ENCODE results near the gene RNU11. TPM values are rescaled to one million over a fixed set of nuclear protein-coding genes. Genes with fewer than 3 reads are reported as not detected.
A peak's percentile ranks its signal among the peaks of the same experiment; 100 is the strongest.

RNU11 gene
- total RNA-seq: not detected

DNA sequence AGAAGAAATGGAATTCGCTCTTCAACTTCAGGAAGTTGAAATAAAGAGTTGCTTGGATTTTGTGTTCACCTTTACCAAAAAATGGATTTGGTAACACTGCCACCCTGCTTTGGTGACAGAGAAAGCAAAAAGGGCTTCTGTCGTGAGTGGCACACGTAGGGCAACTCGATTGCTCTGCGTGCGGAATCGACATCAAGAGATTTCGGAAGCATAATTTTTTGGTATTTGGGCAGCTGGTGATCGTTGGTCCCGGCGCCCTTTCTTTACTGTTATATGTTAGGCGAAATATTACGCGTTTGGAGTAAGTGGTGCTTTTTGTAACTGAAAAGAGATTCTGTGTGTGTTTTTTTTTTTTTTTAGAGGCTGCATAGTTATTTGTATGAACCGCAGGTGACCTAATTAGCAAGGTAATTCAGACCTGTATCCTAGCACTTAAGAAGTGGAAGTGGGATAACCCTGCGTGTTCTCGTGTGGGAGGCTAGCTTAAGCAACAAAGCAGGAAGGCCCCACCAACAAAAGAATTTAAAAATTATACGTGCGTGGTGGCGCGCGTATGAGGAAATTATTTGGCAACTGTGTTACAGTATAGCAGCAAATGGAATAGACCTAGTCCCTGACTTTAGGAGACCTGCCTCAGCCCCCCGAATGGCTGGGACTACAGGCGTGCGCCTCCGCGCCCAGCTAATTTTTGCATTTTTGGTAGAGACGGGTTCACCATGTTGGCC, at the start of gene RNU11:
Gene RNU11 (plus strand): TSS at position 127 of the 725 bp plus-strand sequence.
- peaks cover 34% of the 10 kb centered on the region for H3K4me1 Mint-ChIP-seq
- no peaks in the 10 kb centered on the region for H3K27me3 Mint-ChIP-seq
- POLR2A ChIA-PET: interaction anchor here (0.5 to 2.8 kb wide), 60 partner anchors 8 to 1123 kb away, joined by 3 to 96 read pairs (median 5); partner anchors contain the start of genes ATP5IF1, EPB41, FAM76A and GMEB1
- intact Hi-C loops (cut with DNase I, micrococcal nuclease): loop anchor here (1.0 to 10.0 kb wide), 12 partner anchors 20 to 816 kb away; partner anchors contain the start of genes GMEB1 (in 2 of the 2), YTHDF2 (in 2 of the 2), EYA3 (in 1 of the 2) and PPP1R8 (in 1 of the 2)
- H3K36me3 Mint-ChIP-seq (ENCODE audit: low read depth): peaks cover 4% of the 10 kb centered on the region
- H3K9me3 Mint-ChIP-seq (ENCODE audit: low read depth): no peaks in the 10 kb centered on the region
- ATAC-seq (peak; percentile 83), DNase-seq (peak; percentile 93)
- peak within 1 kb of the TSS; percentile 83 for H3K4me3 Mint-ChIP-seq
- H3K27ac Mint-ChIP-seq: peak within 1 kb of the TSS; percentile 100
- CTCF ChIA-PET: interaction anchor here (0.6 to 1.2 kb wide), 5 partner anchors 20 to 402 kb away, joined by 3 to 5 read pairs (median 3); partner anchors contain the start of gene GMEB1

DNA sequence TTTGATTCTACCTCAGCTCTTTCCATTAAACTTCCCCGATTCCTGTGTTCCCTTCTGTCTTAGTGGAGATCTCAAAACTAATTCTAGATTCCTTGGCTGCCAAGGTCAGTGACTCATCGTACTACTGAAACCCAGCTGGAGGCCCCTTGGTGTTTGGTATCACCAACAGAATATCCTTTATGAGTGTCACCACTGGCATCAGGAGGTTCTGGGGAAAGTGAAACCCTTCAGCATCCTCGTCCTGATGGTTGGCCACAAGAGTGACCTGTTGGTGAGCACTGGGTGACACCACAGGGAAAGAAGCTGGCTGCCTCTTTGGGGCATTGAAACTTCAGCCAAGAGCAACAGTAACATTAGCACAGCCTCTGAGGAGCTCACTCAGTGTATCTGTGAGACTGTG, 46.7 kb upstream of the RNU11 start:
- H3K27ac Mint-ChIP-seq: peak overlapping the region; percentile 7
- intact Hi-C loops (cut with DNase I, micrococcal nuclease): loop anchor here (2.0 kb wide), 2 partner anchors 83 to 191 kb away; no protein-coding TSS in a partner anchor
- H3K4me1 Mint-ChIP-seq: peaks cover 13% of the 10 kb centered on the region
- DNase-seq: peak; percentile 55
- peaks cover 18% of the 10 kb centered on the region for H3K36me3 Mint-ChIP-seq (ENCODE audit: low read depth)
- no peak overlapping the region for H3K4me3 Mint-ChIP-seq
- no peaks in the 10 kb centered on the region for H3K9me3 Mint-ChIP-seq (ENCODE audit: low read depth)
- POLR2A ChIA-PET: interaction anchor here (0.6 to 1.9 kb wide), 4 partner anchors 19 to 95 kb away, joined by 3 to 8 read pairs (median 5); no protein-coding TSS in a partner anchor
- H3K27me3 Mint-ChIP-seq: no peaks in the 10 kb centered on the region
- CTCF ChIA-PET: no interaction called here
- ATAC-seq: peak; percentile 82

DNA sequence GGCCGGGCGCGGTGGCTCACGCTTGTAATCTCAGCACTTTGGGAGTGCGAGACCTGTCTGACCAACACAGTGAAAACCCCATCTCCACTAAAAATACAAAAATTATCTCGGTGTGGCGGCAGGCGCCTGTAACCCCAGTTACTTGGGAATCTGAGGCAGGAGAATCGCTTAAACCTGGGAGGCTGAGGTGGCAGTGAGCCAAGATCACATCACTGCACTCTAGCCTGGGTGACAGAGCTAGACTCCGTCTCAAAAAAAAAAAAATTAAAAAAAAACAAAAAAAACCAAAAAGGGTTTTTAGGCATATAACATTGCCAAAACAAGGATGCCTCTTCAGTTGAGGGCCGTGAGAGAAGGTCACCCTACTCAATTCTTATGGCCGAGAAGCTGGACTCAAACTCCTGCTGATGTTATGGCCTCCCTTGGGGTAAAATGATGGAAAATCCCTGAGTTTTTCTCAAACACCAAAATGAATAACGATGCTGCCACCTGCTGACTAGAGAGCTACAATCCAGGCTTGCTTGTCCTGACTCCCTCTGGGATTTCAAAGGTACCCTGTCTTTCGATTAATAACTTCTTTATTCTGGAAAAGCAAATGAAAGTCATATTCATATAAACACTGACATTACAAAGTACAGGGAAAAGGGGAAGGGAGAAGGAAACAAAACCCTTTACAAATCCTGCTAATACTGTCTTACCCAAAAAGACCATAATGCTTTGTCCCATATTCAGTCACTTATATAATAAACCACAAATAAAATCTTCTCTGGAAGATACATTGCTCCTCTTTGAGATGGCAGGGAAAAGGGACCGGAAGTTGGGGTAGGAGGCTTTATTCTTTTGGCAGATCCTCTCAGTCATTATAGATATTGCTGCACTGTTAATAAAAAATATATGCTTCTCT, 45.6 kb upstream of the RNU11 start:
- peak; percentile 60 for DNase-seq
- intact Hi-C loops (cut with DNase I, micrococcal nuclease): loop anchor here (1.0 to 2.0 kb wide), 4 partner anchors 84 to 243 kb away; no protein-coding TSS in a partner anchor
- ChIA-PET POLR2A (interaction anchor here (0.9 to 1.9 kb wide), 3 partner anchors 21 to 91 kb away, joined by 4 to 9 read pairs (median 6); partner anchors contain the start of gene RNU11), CTCF (interaction anchor here (0.6 to 2.3 kb wide), 14 partner anchors 10 to 355 kb away, joined by 3 to 10 read pairs (median 3); partner anchors contain the start of gene RAB42)
- peaks cover 18% of the 10 kb centered on the region for H3K36me3 Mint-ChIP-seq (ENCODE audit: low read depth)
- H3K9me3 Mint-ChIP-seq (ENCODE audit: low read depth): no peaks in the 10 kb centered on the region
- H3K4me1 Mint-ChIP-seq: peaks cover 13% of the 10 kb centered on the region
- H3K27ac Mint-ChIP-seq: no peak overlapping the region
- ATAC-seq: no peak
- H3K4me3 Mint-ChIP-seq: no peak overlapping the region
- H3K27me3 Mint-ChIP-seq: no peaks in the 10 kb centered on the region

DNA sequence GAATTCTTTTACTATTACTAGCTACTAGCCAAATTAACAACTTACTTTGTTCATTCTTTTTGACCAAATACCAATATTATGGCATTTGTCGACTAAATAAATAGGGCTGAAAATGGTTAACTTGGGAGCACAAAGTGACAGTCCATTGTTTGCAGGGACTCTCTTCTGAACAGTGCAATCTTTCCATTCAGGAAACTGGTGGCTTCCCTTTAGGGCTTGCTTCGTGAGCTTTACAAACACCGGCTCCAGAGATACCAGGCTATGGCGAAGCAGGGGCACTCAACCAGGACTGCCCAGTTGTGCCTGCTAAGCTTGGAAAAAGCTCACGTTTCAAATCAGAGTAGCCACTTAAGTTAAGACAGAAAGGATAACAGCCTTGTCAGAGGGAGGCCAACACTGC, 44.0 kb upstream of the RNU11 start:
- intact Hi-C loops (cut with DNase I, micrococcal nuclease): no loop called here
- no peak for DNase-seq
- no peak for ATAC-seq
- H3K9me3 Mint-ChIP-seq (ENCODE audit: low read depth): no peaks in the 10 kb centered on the region
- no peak overlapping the region for H3K27ac Mint-ChIP-seq
- H3K27me3 Mint-ChIP-seq: no peaks in the 10 kb centered on the region
- ChIA-PET CTCF (interaction anchor here (0.6 to 2.3 kb wide), 4 partner anchors 21 to 240 kb away, joined by 3 to 10 read pairs (median 4); partner anchors contain the start of gene TRNAU1AP), POLR2A (interaction anchor here (1.0 to 1.2 kb wide), 2 partner anchors 23 to 44 kb away, joined by 3 to 9 read pairs; partner anchors contain the start of gene RNU11)
- H3K36me3 Mint-ChIP-seq (ENCODE audit: low read depth): peaks cover 20% of the 10 kb centered on the region
- H3K4me3 Mint-ChIP-seq: no peak overlapping the region
- H3K4me1 Mint-ChIP-seq: peaks cover 10% of the 10 kb centered on the region

DNA sequence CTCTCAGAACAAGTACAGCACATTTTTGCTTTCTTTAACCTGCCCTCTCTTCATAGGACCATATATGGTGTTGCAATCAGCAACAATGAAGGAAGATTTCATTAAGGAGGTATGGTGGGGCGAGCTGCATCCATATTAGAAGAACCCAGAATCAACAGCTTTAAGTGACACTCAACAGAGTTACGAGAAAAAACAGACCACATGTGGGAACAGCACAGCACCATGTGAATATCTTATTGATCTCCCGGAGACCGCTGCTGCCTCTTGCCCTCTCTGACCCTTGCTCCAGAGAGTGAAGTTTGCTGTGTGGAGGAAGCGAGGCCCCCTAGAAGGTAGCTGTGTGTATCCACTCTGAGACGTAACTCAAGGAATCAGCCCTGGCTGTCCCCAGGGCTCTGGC, 43.4 kb upstream of the RNU11 start:
- ATAC-seq (no peak), DNase-seq (no peak)
- ChIA-PET CTCF (interaction anchor here (1.1 kb wide), 1 partner anchor 240 kb away, joined by 3 read pairs; no protein-coding TSS in a partner anchor), POLR2A (interaction anchor here (1.0 kb wide), 1 partner anchor 23 kb away, joined by 3 read pairs; no protein-coding TSS in a partner anchor)
- Mint-ChIP-seq H3K36me3 (ENCODE audit: low read depth) (peaks cover 21% of the 10 kb centered on the region), H3K27me3 (no peaks in the 10 kb centered on the region), H3K4me3 (no peak overlapping the region), H3K9me3 (ENCODE audit: low read depth) (no peaks in the 10 kb centered on the region), H3K4me1 (peaks cover 10% of the 10 kb centered on the region), H3K27ac (no peak overlapping the region)
- intact Hi-C loops (cut with DNase I, micrococcal nuclease): no loop called here

DNA sequence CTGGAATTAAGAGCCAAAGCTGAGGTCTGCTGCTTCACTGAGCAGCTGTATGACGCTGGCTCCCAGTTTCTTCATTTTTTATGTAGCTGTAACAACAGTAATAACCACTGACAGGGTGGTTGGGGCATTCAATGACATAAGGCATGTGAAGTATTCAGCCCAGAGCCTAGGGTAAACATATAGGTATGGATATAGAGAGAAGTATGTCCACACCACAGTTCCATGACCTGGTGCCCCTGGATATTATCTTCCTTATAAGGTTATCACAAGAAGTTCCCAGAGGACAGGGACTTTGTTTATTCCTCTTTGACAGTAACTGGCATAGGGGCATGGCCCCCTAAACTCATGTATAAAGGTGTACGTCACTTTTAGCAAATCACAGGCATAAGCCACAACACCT, 41.6 kb upstream of the RNU11 start:
- Mint-ChIP-seq H3K4me1 (peaks cover 5% of the 10 kb centered on the region), H3K27ac (no peak overlapping the region), H3K36me3 (ENCODE audit: low read depth) (peaks cover 21% of the 10 kb centered on the region), H3K9me3 (ENCODE audit: low read depth) (no peaks in the 10 kb centered on the region), H3K4me3 (no peak overlapping the region), H3K27me3 (no peaks in the 10 kb centered on the region)
- POLR2A ChIA-PET: interaction anchor here (0.5 to 0.7 kb wide), 2 partner anchors 118 to 258 kb away, joined by 3 to 4 read pairs; no protein-coding TSS in a partner anchor
- DNase-seq (no peak), ATAC-seq (no peak)
- intact Hi-C loops (cut with DNase I, micrococcal nuclease): no loop called here
- CTCF ChIA-PET: interaction anchor here (0.8 kb wide), 1 partner anchor 88 kb away, joined by 3 read pairs; no protein-coding TSS in a partner anchor

DNA sequence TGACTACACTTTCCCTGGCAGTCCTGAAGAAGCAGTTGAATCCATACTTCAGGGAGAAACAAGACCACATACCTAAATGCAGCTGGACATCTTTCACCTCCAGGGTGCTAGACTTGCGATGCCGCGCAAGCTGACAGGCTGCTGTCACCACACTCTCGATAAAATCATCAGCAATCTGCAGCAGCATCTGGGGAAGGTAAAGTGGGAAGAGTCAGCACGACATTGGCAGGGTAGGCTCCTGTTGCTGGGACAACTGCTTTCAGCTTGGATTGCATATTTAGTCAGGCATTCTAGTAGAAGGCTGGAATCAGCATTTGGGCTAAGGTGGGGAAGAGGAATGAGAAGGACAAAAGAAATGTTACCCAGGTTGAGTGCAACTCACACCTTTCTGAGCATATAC, 35.2 kb upstream of the RNU11 start:
- Mint-ChIP-seq H3K27me3 (no peaks in the 10 kb centered on the region), H3K9me3 (ENCODE audit: low read depth) (no peaks in the 10 kb centered on the region), H3K4me3 (no peak overlapping the region), H3K36me3 (ENCODE audit: low read depth) (peaks cover 30% of the 10 kb centered on the region), H3K27ac (no peak overlapping the region), H3K4me1 (no peaks in the 10 kb centered on the region)
- DNase-seq: no peak
- intact Hi-C loops (cut with DNase I, micrococcal nuclease): no loop called here
- no peak for ATAC-seq
- ChIA-PET CTCF (interaction anchor here (0.6 kb wide), 1 partner anchor 152 kb away, joined by 3 read pairs; no protein-coding TSS in a partner anchor), POLR2A (interaction anchor here (0.5 kb wide), 1 partner anchor 37 kb away, joined by 3 read pairs; no protein-coding TSS in a partner anchor)

DNA sequence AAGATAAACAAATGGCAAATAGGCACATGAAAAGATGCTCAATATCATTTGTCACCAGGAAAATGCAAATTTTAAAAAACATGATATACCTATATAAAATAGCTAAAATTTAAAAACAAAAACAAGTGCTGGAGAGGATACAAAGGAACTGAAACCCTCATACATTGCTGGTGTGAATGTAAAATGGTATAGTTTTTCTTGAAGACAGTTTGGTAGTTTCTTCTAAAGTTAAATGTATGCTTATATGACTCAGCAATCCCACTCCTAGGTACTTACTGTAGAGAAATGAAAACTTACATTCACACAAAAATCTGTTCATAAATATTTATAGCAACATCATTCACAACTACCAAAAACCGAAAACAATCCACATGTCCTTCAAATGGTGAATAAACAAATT, 16.7 kb upstream of the RNU11 start:
- Mint-ChIP-seq H3K4me3 (no peak overlapping the region), H3K36me3 (ENCODE audit: low read depth) (peaks cover 2% of the 10 kb centered on the region), H3K9me3 (ENCODE audit: low read depth) (no peaks in the 10 kb centered on the region), H3K27me3 (no peaks in the 10 kb centered on the region), H3K27ac (peak overlapping the region; percentile 47), H3K4me1 (peaks cover 13% of the 10 kb centered on the region)
- CTCF ChIA-PET: interaction anchor here (1.0 to 1.1 kb wide), 2 partner anchors 9 to 29 kb away, joined by 3 read pairs; no protein-coding TSS in a partner anchor
- DNase-seq: no peak
- peak; percentile 51 for ATAC-seq
- intact Hi-C loops (cut with DNase I, micrococcal nuclease): no loop called here
- POLR2A ChIA-PET: interaction anchor here (1.4 kb wide), 1 partner anchor 17 kb away, joined by 10 read pairs; the partner anchor contains the start of gene RNU11

DNA sequence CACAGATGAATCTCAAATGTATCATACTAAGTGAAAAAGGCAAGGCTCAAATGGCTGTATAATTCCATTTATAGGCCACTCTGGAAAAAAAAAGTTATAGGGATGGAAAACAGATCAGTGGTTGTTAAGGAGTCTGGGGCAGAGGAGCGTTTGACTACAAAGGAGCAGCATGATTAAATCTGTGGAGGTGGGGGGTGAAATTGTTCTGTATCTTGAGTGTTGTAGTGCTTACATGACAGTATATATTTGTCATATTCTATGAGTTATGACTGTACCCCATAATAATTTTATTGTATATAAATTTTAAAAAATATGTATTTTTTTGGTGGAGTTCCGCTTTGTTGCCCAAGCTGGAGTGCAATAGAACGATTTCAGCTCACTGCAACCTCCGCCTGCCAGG, 15.8 kb upstream of the RNU11 start:
- peak overlapping the region; percentile 14 for H3K27ac Mint-ChIP-seq
- ChIA-PET POLR2A (interaction anchor here (0.7 kb wide), 1 partner anchor 736 kb away, joined by 3 read pairs; no protein-coding TSS in a partner anchor), CTCF (interaction anchor here (0.6 kb wide), 1 partner anchor 9 kb away, joined by 3 read pairs; no protein-coding TSS in a partner anchor)
- ATAC-seq: no peak
- intact Hi-C loops (cut with DNase I, micrococcal nuclease): no loop called here
- H3K4me3 Mint-ChIP-seq: no peak overlapping the region
- no peak for DNase-seq
- H3K36me3 Mint-ChIP-seq (ENCODE audit: low read depth): peaks cover 2% of the 10 kb centered on the region
- H3K4me1 Mint-ChIP-seq: peaks cover 16% of the 10 kb centered on the region
- H3K9me3 Mint-ChIP-seq (ENCODE audit: low read depth): no peaks in the 10 kb centered on the region
- H3K27me3 Mint-ChIP-seq: no peaks in the 10 kb centered on the region

DNA sequence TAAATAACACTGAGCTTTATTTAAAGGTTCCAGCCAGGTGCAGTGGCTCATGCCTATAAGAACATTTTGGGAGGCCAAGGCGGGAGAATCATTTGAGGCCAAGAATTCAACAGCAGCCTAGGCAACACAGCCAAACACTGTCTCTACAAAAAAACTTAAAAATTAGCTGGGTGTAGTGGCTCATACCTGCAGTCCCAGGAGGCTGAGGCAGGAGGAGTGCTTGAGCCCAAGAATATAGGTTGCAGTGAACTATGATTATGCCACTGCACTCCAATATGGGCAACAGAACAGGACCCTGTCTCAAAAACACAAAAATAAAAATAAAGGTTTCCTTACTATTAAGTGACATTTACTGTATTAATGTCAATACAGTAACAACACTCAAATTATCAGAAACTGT, 7.6 kb upstream of the RNU11 start:
- CTCF ChIA-PET: interaction anchor here (0.6 to 2.0 kb wide), 5 partner anchors 8 to 87 kb away, joined by 3 to 7 read pairs (median 3); partner anchors contain the start of gene GMEB1
- H3K36me3 Mint-ChIP-seq (ENCODE audit: low read depth): peaks cover 5% of the 10 kb centered on the region
- intact Hi-C loops (cut with DNase I, micrococcal nuclease): loop anchor here (1.0 to 10.0 kb wide), 4 partner anchors 237 to 1318 kb away; partner anchors contain the start of genes EYA3 (in 1 of the 2) and TMEM222 (in 1 of the 2)

More for the DNA sequence above, 7.6 kb upstream of the RNU11 start:
- H3K4me3 Mint-ChIP-seq: peak overlapping the region; percentile 98
- no peaks in the 10 kb centered on the region for H3K9me3 Mint-ChIP-seq (ENCODE audit: low read depth)
- ATAC-seq (peak; percentile 12), DNase-seq (peak; percentile 54)
- POLR2A ChIA-PET: interaction anchor here (1.1 to 1.2 kb wide), 2 partner anchors 8 to 135 kb away, joined by 3 to 7 read pairs; partner anchors contain the start of genes RCC1 and RNU11
- no peaks in the 10 kb centered on the region for H3K27me3 Mint-ChIP-seq
- peaks cover 46% of the 10 kb centered on the region for H3K4me1 Mint-ChIP-seq
- H3K27ac Mint-ChIP-seq: no peak overlapping the region

Data from activated CD4-positive, alpha-beta T cell treated with anti-CD3 and anti-CD28 coated beads for 36 hours (primary cell).